NCI-H187 treated with DMSO at 0.1 percent for 48 hours (cell line): Measurements from ENCODE around the gene REV1.
"Not testable (repeated sequence)": the region's sequence is repeated elsewhere in the genome, so short reads cannot be mapped to it uniquely, and the experiment has no call there.

Experiments used
- DNase-seq: peaks from one replicate; lab custom pipeline; 2025; lab: John Stamatoyannopoulos, UW

Gene REV1

DNA sequence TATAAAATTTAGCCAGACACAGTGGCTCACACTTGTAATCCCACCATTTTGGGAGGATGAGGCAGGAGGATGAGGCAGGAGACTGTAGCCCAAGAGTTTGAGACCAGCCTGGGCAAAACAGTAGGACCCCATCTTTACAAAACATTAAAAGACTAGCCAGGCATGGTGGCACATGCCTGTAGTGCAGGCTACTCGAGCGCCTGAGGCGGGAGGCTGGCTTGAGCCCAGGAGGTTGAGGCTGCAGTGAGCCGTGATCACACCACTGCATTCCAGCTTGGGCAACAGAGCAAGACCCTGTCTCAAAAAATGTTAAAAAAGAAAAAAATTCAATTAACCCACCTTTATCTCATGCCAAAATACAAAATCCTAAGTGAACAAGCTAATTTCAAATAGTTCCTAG lies 4.0 kb downstream of the REV1 start:
- DNase-seq = no peak

DNA sequence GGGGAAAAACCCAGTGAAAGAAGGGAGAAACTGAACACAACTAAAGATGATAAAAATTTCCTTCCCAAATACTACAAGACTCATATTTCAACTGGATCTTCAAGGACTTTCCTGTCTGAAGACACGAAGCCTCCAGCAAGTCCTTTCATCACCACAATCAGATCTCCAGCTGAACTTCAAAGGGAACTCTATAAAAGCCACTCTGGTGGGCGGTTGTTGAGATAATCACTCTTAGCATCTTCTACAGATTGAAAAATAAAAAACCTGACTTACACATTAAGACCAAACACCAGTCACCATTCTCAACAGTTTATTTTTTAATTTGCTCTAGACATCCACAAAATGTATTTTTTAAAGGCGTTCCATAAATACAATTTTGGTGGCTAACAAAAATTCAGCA lies 4.4 kb downstream of the REV1 start:
- DNase-seq = no peak

DNA sequence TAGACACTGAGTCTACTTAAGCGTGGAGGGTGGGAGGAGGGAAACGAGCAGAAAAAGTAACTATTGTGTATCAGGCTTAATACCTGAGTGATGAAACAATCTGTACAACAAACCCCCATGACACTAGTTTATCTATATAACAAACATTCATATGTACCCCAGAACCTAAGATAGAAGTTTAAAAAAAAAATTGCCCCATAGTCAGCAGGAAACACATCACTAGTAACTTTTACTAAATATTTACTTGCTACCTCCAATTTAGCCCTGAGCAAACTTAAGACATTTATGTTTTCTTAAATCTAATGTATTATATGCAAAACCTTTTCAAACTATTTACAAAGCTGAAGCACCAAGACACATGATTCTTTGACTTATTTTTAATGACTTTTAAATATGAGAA lies 5.6 kb downstream of the REV1 start:
- DNase-seq = no peak

DNA sequence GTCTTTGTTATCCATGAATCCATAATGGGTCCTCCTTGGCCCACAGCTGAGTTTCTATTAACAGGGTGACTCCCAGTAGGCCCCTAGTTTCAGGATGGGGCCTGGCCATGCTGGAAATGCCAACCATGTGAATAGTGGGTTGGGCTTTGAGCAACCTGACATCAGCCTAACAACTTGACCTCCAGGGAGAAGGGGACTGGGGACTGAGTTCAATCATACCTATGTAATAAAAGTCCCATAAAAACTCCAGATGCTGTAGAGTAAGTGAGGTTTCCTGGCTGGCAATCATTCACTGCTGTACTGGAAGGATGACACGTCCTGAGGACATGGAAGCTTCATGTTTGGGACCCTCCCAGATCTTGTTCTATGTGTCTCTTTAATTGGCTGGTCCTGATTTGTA lies 7.9 kb downstream of the REV1 start:
- DNase-seq = no peak

DNA sequence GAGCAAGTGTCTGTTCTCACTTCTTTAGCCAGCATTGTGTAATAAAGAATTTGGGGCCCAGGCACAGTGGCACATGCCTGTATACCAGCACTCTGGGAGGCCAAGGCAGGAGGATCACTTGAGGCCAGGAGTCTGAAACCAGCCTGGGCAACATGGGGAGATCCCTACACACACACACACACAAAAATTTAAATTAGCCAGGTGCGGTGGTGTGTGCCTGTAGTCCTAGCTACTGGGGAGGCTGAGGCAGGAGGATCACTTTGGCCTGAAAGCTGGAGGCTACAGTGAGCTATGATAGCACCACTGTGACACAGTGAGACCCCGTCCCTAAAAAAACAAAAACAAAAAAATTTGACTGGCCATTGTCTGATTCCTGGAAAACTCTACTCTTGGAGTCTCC lies 8.3 kb downstream of the REV1 start:
- no peak for DNase-seq

DNA sequence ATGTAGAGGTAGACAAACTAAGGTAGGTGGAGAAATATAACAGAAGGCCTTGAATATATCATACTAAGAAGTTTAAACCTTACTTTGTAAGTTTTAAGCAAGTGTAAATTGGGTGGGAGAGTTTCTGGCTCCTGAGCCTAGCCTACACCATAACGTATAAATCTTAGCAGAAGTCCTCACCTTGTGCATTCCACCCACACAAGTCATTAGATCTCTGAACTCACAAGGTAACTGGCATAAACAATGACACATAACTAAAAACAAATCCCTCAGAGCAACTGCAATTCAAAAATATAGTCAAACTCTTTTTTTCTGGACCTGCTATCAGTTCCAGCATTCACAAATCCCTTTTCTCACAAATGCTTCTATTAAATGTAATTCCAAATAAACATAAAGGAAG lies 9.4 kb downstream of the REV1 start:
- no peak for DNase-seq

DNA sequence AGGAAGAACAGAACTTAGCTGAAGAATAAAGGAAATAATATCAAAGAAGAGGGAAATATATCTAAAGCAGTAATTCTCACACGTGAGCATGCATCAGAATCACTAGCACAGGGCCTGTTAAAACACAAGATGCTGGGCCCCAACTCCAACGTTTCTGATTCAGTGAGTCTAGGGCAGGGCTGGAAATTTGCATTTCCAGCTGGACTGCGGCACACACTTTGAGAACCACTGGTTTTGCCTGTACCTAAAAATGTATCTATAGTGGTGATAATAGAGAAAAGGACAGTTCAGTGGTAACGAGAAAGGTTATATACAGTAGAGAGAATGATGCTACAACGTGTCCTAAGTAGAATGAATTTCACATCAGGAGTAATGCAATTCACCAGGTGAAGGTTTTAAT lies 11.2 kb downstream of the REV1 start:
- DNase-seq = no peak

DNA sequence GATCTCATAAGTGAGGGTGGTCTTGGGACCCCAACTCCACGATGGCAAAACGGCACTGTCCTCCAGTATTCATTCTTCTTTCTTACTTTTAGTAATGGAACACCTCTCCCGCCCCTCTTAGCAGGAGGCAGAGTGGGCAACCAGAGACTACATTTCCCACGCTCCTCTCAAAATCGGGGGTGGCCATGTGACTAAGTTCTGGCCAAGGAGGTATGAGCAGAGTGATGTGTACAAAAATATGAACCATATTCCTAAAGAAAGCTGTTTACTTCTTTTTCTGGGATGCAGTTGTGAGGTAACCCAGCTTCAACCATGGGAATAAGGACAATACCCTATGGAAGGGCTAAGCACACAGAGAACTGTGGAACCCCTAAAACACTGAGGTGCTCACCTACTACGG lies 12.8 kb downstream of the REV1 start:
- DNase-seq = no peak

DNA sequence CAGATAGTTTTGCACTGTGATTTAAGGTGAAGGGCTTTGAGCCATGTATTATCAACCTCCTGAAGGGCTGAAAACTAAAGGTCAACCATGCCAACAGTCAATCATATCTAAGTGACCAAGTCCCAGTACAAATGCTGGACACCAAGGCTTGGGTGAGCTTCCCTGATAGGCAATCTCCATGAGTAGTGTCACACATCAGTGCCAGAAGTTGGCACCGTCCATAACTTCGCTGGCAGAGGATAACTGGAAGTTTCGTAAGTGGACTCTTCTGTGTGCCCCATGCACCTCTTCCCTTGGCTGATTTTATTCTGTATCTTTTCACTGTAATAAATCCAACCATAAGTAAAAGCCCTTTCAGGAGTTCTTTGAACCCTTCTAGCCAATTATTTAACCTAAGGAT lies 13.2 kb downstream of the REV1 start:
- DNase-seq = no peak

DNA sequence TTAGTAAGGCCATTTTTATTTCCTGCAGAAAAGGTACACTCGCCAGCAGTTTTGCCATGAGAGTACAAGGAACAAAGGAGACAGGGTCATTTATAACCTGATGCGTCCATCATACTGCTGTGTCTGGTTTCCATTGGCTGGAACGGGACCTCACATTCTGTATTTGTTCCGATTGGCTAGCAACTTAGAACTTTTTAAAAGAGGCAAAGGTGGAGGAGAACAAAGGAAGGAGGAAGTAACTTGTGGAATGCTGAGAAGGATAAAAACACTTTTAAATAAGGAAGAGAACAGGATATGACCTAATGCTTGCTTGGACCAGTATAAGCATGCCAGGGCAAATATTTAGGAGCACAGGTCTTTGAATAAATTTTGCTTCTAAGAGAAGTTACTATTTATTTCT lies 14.7 kb downstream of the REV1 start:
- not testable (repeated sequence) for DNase-seq

DNA sequence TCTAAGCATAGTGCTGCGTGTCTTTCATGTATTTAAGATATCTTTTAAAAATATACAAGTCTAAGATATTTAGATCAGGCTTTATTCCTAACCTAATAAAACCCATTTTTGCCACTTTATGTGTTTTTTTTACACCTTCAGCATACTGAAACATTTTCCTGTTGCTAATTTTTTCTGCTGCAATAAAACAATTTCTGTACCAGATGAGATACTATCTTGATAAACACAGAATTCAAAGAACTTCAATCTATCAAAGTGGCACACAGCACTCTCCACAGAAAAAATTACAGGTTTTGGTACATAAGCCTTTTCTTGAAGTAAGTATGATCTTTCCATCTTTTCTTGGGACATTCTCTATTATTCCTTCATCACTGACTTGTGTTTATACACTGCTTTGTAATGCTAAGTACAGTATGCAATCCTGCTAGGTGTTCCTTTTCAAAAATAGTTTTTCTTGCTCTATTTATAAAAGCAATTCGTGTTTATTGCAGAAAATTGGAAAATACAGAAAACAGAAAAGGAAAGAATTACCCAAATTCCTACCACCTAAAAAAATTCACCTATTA lies 16.2 kb downstream of the REV1 start:
- DNase-seq = no peak

DNA sequence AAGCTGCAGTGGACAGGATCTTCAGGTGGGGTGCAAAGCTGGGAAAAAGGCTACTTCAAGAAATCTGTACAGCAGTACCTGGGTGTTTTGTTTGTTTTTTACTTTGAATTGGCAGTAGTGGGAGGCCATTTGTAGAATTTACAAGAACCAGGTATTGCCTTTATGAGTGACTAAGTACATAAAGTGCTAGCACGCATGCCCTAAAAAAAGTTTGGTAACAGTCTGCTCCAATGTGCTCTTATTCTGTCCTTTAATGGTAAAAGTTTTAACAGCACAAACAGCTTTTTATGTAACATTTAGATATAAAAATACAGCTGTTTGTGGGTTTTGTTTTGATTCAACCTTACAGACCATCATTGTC lies 17.2 kb downstream of the REV1 start:
- no peak for DNase-seq

DNA sequence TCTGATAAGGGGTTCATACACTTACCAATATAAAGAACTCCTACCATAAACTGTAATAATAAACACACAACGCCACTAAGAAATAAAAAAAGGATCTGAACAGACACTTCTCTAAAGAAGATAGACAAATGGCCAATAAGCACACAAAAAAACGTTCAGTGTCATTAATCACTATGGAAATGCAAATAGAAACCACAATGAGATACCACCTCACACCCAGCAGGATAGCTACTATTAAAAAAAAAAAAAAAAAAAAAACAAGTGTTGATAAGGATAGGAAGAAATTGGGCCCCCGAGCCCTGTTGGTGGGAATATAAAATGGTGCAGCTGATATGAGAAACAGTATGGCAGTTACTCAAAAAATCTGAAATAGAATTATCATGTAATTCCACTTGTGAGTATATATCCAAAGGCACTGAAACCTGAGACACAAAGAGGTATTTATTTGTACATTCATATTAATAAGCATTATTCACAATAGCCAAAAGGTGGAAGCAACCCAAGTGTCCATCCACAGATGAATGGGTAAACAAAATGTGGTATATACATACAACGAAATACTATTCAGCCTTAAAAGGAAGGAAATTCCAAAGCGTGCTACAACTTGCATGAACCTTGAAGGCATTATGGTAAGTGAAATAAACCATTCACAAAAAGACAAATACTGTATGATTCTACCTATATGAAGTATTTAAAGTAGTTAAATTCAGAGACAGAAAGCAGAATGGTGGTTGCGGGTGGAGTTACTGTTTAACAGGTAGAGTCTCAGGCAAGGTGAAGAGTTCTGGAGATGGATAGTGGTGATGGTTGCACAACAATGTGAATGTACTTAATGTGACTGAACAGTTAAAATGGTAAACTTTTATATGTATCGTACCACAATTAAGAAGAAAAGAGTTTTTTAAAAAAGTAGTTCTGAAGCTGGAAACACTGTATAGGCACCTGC lies 17.9 kb downstream of the REV1 start:
- no peak for DNase-seq

DNA sequence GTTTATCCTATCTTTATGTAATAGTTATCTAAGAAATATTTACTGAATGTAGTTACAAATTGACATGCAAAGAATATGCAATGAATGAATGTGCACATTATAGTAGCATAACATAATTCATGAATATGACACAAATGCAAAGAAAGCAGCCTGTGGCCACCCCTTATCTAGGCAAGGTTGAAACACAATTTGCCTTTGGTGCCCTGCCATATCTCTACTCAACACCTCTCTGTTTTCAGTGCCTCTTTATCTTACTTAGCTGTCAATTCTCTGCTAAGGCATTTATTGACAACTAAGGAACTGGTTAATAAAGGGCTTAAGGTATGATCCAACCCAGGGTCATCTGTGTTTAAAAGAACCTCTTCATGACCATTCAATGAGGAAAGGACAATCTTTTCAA lies 18.9 kb downstream of the REV1 start:
- DNase-seq = no peak

DNA sequence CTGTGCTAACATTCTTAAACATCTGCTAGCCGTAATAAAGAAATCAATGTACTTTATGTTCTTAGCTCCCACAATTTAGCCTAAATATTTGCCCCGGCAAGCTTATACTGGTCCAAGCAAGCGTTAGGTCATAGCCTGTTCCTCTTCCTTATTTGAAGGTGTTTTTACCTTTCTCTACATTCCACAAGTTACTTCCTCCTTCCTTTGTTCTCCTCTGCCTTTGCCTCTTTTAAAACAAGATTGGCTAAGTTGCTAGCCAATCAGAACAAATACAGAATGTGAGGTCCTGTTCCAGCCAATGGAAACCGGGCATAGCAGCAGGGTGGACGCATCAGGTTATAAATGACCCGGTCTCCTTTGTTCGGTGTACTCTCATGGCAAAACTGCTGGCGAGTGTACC lies 19.4 kb downstream of the REV1 start:
- not testable (repeated sequence) for DNase-seq

DNA sequence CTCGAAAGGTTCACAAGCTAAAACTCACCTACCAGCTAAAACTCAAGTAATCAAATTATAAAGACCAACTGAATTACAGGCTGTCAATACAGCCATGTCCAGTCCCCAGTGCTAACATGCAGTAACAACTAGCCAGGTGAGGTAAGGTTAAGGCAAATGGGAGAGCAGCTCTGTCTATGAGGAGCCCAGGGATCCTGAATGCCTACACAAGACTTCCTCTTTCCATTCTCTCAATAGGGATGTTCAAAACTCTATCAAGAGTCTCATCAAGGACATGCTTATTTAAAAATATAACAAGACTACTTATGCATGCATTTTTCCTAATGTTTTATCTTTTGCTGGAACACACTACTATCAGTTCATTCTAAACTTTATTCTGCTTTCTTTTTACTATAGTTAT lies 20.4 kb downstream of the REV1 start:
- DNase-seq = no peak

DNA sequence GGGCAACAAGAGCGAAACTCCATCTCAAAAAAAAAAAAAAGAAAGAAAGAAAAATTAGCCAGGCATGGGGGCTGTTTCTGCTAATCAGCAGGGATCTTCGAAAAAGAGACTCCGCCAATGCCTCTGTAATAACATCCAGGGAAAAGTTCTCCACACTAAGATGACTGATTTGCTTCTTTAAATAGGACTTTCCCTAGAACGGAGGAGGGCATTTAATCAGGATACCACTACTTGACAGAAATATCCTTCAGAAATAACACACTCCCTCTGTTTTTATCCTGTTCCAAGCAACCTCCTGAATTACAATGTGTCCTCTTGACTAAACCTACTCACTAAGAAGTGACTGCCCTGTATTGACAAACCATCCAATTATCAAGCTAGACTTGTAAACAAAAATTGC lies 21.7 kb downstream of the REV1 start:
- no peak for DNase-seq

DNA sequence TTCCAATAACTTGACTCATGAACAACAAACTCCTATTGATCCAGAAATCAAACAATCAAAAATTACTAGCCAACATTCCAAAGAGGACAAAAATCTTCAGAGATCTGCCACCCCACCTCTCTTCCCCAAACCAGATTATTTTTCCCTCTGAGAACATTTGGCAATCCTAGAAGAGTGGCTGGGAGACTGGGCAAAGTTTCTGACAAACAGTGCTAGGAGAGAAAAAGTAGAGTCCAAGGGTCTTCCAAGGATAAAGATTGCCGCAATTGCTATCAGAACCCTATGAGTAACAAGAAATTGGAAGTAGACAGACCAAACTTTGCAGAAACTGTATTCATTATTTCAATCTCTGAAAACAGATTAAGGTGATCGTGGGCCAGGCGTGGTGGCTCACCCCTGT lies 22.4 kb downstream of the REV1 start:
- no peak for DNase-seq

DNA sequence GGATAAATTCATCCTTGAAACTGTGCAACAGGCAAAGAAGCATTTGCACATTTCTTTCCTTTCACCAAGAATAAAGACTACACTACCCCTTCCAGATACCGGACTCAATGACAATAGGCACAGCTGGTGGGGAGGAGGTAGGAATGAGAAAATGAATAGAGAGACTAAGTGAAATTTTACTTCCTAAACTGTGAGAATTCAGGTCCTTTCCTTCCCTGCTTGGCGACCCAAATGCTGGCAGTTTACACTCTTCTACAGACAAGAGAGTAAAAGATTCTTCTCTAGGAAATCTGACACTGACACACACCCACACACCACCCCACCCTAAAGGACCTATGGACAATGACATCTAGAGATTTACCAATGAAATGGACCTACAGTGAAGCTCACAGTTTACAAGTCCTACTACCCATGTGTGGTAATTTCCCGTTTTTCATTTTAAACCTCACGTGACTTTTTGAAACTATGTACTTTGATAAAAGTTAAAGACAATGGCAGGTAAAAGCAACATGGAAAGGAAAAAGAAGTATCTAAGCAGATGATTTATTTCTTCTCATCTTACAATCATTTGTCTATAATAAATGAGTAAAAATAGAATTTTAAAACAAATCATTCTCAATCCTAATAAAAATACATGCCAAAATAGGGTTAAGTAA lies 27.9 kb downstream of the REV1 start:
- no peak for DNase-seq

DNA sequence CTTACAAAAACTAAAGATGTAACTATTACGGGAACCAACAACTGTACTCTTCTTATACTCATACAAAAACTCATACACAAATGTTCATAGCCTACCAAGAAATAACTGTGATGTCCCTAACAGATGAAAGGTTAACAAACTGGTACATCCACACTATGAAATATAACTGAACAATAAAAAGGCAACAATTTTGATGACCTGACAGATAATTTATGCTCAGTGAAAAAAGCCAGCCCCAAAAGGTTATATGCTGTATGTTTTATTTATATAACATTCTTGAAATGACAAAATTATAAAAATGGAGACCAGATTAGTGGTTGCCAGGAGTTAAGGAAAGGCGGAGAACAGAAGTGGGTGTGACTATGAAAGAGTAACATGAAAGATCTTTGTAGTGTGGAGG lies 31.3 kb downstream of the REV1 start:
- DNase-seq = no peak

DNA sequence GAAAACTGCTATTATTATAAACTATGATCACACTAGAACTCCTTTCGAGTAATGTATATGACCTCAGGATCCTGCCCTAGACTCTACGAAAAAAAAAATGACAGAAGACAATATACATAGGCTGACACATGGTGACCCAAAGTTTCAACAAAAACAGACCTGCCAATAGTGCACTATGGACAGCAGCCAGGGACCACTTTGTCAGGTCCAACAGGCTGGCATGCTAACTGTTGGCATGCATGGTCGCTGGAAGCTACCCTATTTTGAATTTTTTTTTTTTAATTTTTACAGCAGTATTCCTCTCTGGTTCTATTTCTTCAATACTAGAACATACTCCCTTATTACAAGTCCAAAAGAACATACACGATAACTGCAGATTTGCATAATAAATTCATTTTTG lies 38.1 kb downstream of the REV1 start:
- DNase-seq = no peak

DNA sequence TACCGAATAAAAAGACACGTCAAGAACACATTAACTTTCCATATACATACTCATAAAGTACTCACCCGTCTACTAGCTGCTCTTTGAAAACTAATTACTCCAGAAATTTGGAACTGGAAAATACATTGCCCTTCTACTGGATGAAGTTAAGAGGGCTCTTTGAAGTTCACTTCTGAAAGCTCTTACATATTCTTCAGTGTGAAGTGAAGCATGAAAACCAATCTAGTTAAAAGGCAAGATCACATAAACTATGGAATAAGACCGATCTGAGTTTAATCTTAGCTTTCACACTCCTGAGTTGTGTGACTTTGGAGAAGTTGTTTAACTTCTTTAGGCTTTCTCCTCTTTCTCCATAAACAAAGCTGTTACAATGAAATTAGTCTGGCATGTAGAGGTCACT lies 38.5 kb downstream of the REV1 start:
- peak; percentile 52 for DNase-seq

DNA sequence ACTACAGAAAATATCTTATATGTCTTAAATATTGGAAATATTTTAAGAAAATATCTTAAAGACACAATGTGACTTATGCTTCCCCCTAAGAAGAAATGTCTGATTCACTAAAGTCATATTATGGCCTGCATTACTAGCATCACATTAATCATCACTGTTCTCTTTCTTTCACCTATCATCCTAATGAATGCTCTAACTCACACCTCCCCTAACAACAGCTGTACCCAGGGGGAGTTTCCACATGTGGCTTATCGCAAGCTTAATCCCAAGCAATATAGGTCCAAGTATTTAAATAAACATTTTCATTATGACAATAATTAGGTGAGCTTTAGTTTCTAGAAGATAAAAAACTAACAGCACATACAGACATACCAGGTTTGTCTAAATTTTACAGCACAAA lies 39.6 kb downstream of the REV1 start:
- DNase-seq = no peak
